ENCODE results near the gene AKR7A3.

AKR7A3 gene

GRCh38 chr1:19251305-19252196 lies 37.0 kb downstream of the AKR7A3 start, which contains the start of the genes EMC1 and MRTO4:
Gene EMC1, minus strand, starts transcription at chr1:19251524. Its CDS starts 15 bp downstream, at chr1:19251509.
Gene MRTO4, plus strand, starts transcription at chr1:19251805. Its CDS starts 31 bp downstream, at chr1:19251836.
- peak; percentile 81 to 87 (median 84) for DNase-seq

GRCh38 chr1:19250629-19251304 lies 37.8 kb downstream of the AKR7A3 start:
- DNase-seq = no peak

- peak; percentile 25 to 69 (median 54) for DNase-seq
These were observed 47.7 kb downstream of the AKR7A3 start for GRCh38 chr1:19240673-19241538.

- DNase-seq = no peak
These were observed 48.7 kb downstream of the AKR7A3 start for GRCh38 chr1:19239876-19240275.

GRCh38 chr1:19234224-19234623 lies 54.3 kb downstream of the AKR7A3 start:
- no peak for DNase-seq

Data from T-helper 2 cell (primary cell).